MM.1S (cell line): Measurements from ENCODE around the gene TUBGCP5.

Experiments
- EZH2 ChIP-seq: fragments of 300-600 bp; sonication (generic); optimal IDR thresholded peaks from 2 replicates; pipeline ENCODE3; 2017; ENCODE audit warnings: low read depth, mild to moderate bottlenecking, antibody characterized with exemption, low read length, mixed read lengths
- TF ChIP-seq, protein P1 (sequence below): fragments of 300-600 bp; sonication (generic); IDR thresholded peaks from 2 replicates; pipeline ENCODE4 v1.5.1; 2016; ENCODE audit warnings: antibody characterized with exemption, low read length, mixed read lengths

DNA sequence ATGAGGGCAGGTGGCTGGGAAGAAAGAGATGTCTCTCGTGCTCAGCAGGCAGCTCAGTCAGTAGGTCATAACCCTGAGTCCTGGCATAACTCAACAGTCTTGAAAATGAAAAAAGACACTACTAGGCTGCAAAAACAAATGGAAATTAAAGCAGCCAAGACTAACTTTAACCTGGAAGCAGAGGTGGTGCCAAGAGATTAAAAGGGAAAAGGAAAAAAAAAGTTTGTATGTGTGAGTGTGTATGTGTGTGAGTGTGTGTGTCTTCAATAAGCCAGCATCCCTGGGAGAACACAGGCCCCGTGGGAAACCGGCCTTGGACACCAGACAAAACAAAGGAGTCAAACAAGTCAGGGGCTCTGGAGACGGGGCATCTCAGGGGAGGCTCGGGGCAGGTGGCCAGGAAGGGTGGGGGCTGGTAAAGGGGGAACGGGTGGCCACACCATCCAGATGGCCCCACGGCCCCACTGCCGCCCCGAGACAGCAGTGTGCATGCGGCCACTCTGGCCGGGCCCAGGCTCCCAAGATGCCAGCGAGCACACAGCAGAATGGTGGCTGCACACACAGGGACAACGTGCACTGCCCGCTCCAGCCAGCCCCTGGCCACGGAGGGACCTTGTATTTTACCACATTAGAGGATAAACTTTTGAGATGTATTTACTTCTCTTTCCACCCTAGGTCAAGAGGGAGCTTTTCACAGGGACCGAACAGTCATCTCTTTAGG is 83.0 kb downstream of the TUBGCP5 start:
- TF ChIP-seq, protein P1, sequence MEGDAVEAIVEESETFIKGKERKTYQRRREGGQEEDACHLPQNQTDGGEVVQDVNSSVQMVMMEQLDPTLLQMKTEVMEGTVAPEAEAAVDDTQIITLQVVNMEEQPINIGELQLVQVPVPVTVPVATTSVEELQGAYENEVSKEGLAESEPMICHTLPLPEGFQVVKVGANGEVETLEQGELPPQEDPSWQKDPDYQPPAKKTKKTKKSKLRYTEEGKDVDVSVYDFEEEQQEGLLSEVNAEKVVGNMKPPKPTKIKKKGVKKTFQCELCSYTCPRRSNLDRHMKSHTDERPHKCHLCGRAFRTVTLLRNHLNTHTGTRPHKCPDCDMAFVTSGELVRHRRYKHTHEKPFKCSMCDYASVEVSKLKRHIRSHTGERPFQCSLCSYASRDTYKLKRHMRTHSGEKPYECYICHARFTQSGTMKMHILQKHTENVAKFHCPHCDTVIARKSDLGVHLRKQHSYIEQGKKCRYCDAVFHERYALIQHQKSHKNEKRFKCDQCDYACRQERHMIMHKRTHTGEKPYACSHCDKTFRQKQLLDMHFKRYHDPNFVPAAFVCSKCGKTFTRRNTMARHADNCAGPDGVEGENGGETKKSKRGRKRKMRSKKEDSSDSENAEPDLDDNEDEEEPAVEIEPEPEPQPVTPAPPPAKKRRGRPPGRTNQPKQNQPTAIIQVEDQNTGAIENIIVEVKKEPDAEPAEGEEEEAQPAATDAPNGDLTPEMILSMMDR = no peak
- no peak for TF ChIP-seq EZH2
